ENCODE data around the gene ITK.
"Not testable (repeated sequence)": the region's sequence is repeated elsewhere in the genome, so short reads cannot be mapped to it uniquely, and the experiment has no call there.

Gene ITK

GRCh38 chr5:157232706-157233105, 52.1 kb downstream of the ITK start:
- H3K9me2 ChIP-seq (replicated peaks; ENCODE audit: insufficient read depth, low read length) = no peaks in the 10 kb centered on the region
- H3K79me2 ChIP-seq (ENCODE audit: insufficient read depth, low read length) = no peaks in the 10 kb centered on the region
- TF ChIP-seq CTCF (IDR thresholded peaks at IDR 0.05; ENCODE audit: insufficient read depth, low read length, poor library complexity, severe bottlenecking) = no peak
- TF ChIP-seq EZH2phosphoT487 (conservative IDR thresholded peaks at IDR 0.05; ENCODE audit: low read length) = no peak
- no peak overlapping the region for H3K9ac ChIP-seq (ENCODE audit: low read length)
- no peaks in the 10 kb centered on the region for H3K27me3 ChIP-seq (ENCODE audit: low read length)
- no peaks in the 10 kb centered on the region for H3K9me3 ChIP-seq (ENCODE audit: insufficient read depth, low read length)
- no peak overlapping the region for H3K27ac ChIP-seq (ENCODE audit: low read depth, low read length)
- H3F3A ChIP-seq (ENCODE audit: insufficient read depth) = no peaks in the 10 kb centered on the region
- no peak overlapping the region for H3K4me3 ChIP-seq (ENCODE audit: insufficient read depth, low read length, poor library complexity, severe bottlenecking)
- H3K36me3 ChIP-seq (ENCODE audit: low read length) = no peaks in the 10 kb centered on the region
- no peaks in the 10 kb centered on the region for H4K20me1 ChIP-seq (ENCODE audit: low read depth, low read length)
- no peak overlapping the region for H2AFZ ChIP-seq (ENCODE audit: low read depth, low read length, severe bottlenecking)
- no peak overlapping the region for H3K4me2 ChIP-seq (ENCODE audit: low read depth, low read length, poor library complexity, severe bottlenecking)

GRCh38 chr5:157233515-157233914, 52.9 kb downstream of the ITK start:
- no peak overlapping the region for H2AFZ ChIP-seq (ENCODE audit: low read depth, low read length, severe bottlenecking)
- no peak overlapping the region for H3K4me3 ChIP-seq (ENCODE audit: insufficient read depth, low read length, poor library complexity, severe bottlenecking)
- no peaks in the 10 kb centered on the region for H3K27me3 ChIP-seq (ENCODE audit: low read length)
- H3K27ac ChIP-seq (ENCODE audit: low read depth, low read length) = no peak overlapping the region
- no peaks in the 10 kb centered on the region for H3K36me3 ChIP-seq (ENCODE audit: low read length)
- H4K20me1 ChIP-seq (ENCODE audit: low read depth, low read length) = no peaks in the 10 kb centered on the region
- H3K4me2 ChIP-seq (ENCODE audit: low read depth, low read length, poor library complexity, severe bottlenecking) = no peak overlapping the region
- H3K9ac ChIP-seq (ENCODE audit: low read length) = no peak overlapping the region
- no peak for TF ChIP-seq CTCF (IDR thresholded peaks at IDR 0.05; ENCODE audit: insufficient read depth, low read length, poor library complexity, severe bottlenecking)
- no peaks in the 10 kb centered on the region for H3K9me2 ChIP-seq (replicated peaks; ENCODE audit: insufficient read depth, low read length)
- no peaks in the 10 kb centered on the region for H3K9me3 ChIP-seq (ENCODE audit: insufficient read depth, low read length)
- no peaks in the 10 kb centered on the region for H3F3A ChIP-seq (ENCODE audit: insufficient read depth)
- H3K79me2 ChIP-seq (ENCODE audit: insufficient read depth, low read length) = no peaks in the 10 kb centered on the region

- no peak overlapping the region for H3K4me3 ChIP-seq (ENCODE audit: insufficient read depth, low read length, poor library complexity, severe bottlenecking)
- H3F3A ChIP-seq (ENCODE audit: insufficient read depth) = no peaks in the 10 kb centered on the region
- no peak for TF ChIP-seq EZH2phosphoT487 (conservative IDR thresholded peaks at IDR 0.05; ENCODE audit: low read length)
- TF ChIP-seq CTCF (IDR thresholded peaks at IDR 0.05; ENCODE audit: insufficient read depth, low read length, poor library complexity, severe bottlenecking) = no peak
- H4K20me1 ChIP-seq (ENCODE audit: low read depth, low read length) = no peaks in the 10 kb centered on the region
- no peaks in the 10 kb centered on the region for H3K9me2 ChIP-seq (replicated peaks; ENCODE audit: insufficient read depth, low read length)
- no peaks in the 10 kb centered on the region for H3K27me3 ChIP-seq (ENCODE audit: low read length)
- H2AFZ ChIP-seq (ENCODE audit: low read depth, low read length, severe bottlenecking) = no peak overlapping the region
- H3K79me2 ChIP-seq (ENCODE audit: insufficient read depth, low read length) = no peaks in the 10 kb centered on the region
- H3K36me3 ChIP-seq (ENCODE audit: low read length) = no peaks in the 10 kb centered on the region
- no peak overlapping the region for H3K9ac ChIP-seq (ENCODE audit: low read length)
- H3K4me2 ChIP-seq (ENCODE audit: low read depth, low read length, poor library complexity, severe bottlenecking) = no peak overlapping the region
- H3K9me3 ChIP-seq (ENCODE audit: insufficient read depth, low read length) = no peaks in the 10 kb centered on the region
- no peak overlapping the region for H3K27ac ChIP-seq (ENCODE audit: low read depth, low read length)
These were observed 55.8 kb downstream of the ITK start for GRCh38 chr5:157236423-157236822.

GRCh38 chr5:157241483-157241882, 60.8 kb downstream of the ITK start:
- no peak overlapping the region for H3K4me3 ChIP-seq (ENCODE audit: insufficient read depth, low read length, poor library complexity, severe bottlenecking)
- H2AFZ ChIP-seq (ENCODE audit: low read depth, low read length, severe bottlenecking) = no peak overlapping the region
- TF ChIP-seq EZH2phosphoT487 (conservative IDR thresholded peaks at IDR 0.05; ENCODE audit: low read length) (no peak), CTCF (IDR thresholded peaks at IDR 0.05; ENCODE audit: insufficient read depth, low read length, poor library complexity, severe bottlenecking) (no peak)
- no peaks in the 10 kb centered on the region for H3K9me3 ChIP-seq (ENCODE audit: insufficient read depth, low read length)
- H3K9ac ChIP-seq (ENCODE audit: low read length) = no peak overlapping the region
- H3K27me3 ChIP-seq (ENCODE audit: low read length) = no peaks in the 10 kb centered on the region
- no peak overlapping the region for H3K27ac ChIP-seq (ENCODE audit: low read depth, low read length)
- no peaks in the 10 kb centered on the region for H3K9me2 ChIP-seq (replicated peaks; ENCODE audit: insufficient read depth, low read length)
- no peaks in the 10 kb centered on the region for H3K79me2 ChIP-seq (ENCODE audit: insufficient read depth, low read length)
- H3K4me2 ChIP-seq (ENCODE audit: low read depth, low read length, poor library complexity, severe bottlenecking) = no peak overlapping the region
- H3F3A ChIP-seq (ENCODE audit: insufficient read depth) = no peaks in the 10 kb centered on the region
- H3K36me3 ChIP-seq (ENCODE audit: low read length) = no peaks in the 10 kb centered on the region
- H4K20me1 ChIP-seq (ENCODE audit: low read depth, low read length) = no peaks in the 10 kb centered on the region

- H3K9ac ChIP-seq (ENCODE audit: low read length); H3K27ac ChIP-seq (ENCODE audit: low read depth, low read length); H2AFZ ChIP-seq (ENCODE audit: low read depth, low read length, severe bottlenecking); H3K79me2 ChIP-seq (ENCODE audit: insufficient read depth, low read length); H3K36me3 ChIP-seq (ENCODE audit: low read length); H3F3A ChIP-seq (ENCODE audit: insufficient read depth); H3K9me2 ChIP-seq (replicated peaks; ENCODE audit: insufficient read depth, low read length); H3K4me3 ChIP-seq (ENCODE audit: insufficient read depth, low read length, poor library complexity, severe bottlenecking); H3K27me3 ChIP-seq (ENCODE audit: low read length); H3K9me3 ChIP-seq (ENCODE audit: insufficient read depth, low read length); H4K20me1 ChIP-seq (ENCODE audit: low read depth, low read length); H3K4me2 ChIP-seq (ENCODE audit: low read depth, low read length, poor library complexity, severe bottlenecking): not testable (repeated sequence)
These were observed 64.1 kb downstream of the ITK start for GRCh38 chr5:157244704-157245103.

Data from SU-DHL-6 (cell line).